GM10266 (cell line): ENCODE measurements around the gene SLC1A5.

ENCODE experiments used
- DNase-seq: peaks from one replicate; pipeline ENCODE4 v3.0.0; 2012; ENCODE audit errors: extremely low spot score
- CTCF ChIP-seq: IDR thresholded peaks from 2 replicates; pipeline ENCODE4 v1.5.1; 2012; ENCODE audit warnings: mild to moderate bottlenecking, low read depth; ENCODE audit not compliant: control insufficient read depth, insufficient read depth; ENCODE audit errors: missing control alignments

Gene SLC1A5

GRCh38 chr19:46726551-46726950 lies 61.8 kb downstream of the SLC1A5 start:
- DNase-seq: no peak

DNA sequence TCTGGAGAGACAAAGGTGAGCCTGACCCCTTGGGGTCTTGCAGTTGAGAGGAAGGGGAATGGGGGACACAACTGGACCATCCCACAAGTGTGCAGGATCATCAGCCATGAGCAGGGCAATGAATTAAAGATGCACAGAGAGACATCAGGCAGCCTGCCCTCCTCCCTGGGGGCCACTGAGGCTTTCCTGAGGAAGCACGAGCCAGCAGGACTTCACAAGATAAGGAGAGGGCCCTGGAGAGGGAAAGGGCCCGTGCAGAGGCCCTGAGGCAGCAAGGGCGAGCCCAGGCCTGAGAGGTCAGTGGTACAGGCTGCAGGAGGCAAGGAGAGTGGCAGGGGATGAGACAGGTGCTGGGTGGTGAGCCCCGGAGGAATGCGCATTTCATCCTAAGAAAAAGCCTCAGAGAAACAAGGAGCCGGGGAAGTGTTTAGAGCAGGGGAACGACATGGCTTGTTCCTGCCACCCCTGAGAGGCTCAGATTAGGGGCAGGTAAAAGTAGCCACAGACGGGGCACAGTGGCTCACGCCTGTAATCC lies 62.5 kb downstream of the SLC1A5 start:
- DNase-seq: no peak
- no peak for TF ChIP-seq CTCF

More at GRCh38 chr19:46726551-46726950, 61.8 kb downstream of the SLC1A5 start:
- no peak for TF ChIP-seq CTCF

GRCh38 chr19:46725036-46725820 lies 63.2 kb downstream of the SLC1A5 start:
- TF ChIP-seq CTCF: no peak
- no peak for DNase-seq
